ENCODE data around the gene BACH1. TPM values are rescaled to one million over a fixed set of nuclear protein-coding genes. Genes with fewer than 3 reads are reported as not detected.

The BACH1 gene
- total RNA-seq, 1 donor: 112 TPM

- TF ChIP-seq, protein P1, sequence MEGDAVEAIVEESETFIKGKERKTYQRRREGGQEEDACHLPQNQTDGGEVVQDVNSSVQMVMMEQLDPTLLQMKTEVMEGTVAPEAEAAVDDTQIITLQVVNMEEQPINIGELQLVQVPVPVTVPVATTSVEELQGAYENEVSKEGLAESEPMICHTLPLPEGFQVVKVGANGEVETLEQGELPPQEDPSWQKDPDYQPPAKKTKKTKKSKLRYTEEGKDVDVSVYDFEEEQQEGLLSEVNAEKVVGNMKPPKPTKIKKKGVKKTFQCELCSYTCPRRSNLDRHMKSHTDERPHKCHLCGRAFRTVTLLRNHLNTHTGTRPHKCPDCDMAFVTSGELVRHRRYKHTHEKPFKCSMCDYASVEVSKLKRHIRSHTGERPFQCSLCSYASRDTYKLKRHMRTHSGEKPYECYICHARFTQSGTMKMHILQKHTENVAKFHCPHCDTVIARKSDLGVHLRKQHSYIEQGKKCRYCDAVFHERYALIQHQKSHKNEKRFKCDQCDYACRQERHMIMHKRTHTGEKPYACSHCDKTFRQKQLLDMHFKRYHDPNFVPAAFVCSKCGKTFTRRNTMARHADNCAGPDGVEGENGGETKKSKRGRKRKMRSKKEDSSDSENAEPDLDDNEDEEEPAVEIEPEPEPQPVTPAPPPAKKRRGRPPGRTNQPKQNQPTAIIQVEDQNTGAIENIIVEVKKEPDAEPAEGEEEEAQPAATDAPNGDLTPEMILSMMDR (IDR thresholded peaks at IDR 0.05; ENCODE audit: insufficient read depth, low read depth, low read length): no peak
- DNase-seq (ENCODE audit: low read depth): no peak
- H3K4me3 ChIP-seq (ENCODE audit: low read depth, low read length): no peak overlapping the region
These were observed 86.1 kb downstream of the BACH1 start for GRCh38 chr21:29384683-29385359.

- no peak overlapping the region for H3K4me3 ChIP-seq (ENCODE audit: low read depth, low read length)
- no peak for DNase-seq (ENCODE audit: low read depth)
- TF ChIP-seq, protein P1 (IDR thresholded peaks at IDR 0.05; ENCODE audit: insufficient read depth, low read depth, low read length): no peak
These were observed 87.3 kb downstream of the BACH1 start for GRCh38 chr21:29385934-29386520.

DNA sequence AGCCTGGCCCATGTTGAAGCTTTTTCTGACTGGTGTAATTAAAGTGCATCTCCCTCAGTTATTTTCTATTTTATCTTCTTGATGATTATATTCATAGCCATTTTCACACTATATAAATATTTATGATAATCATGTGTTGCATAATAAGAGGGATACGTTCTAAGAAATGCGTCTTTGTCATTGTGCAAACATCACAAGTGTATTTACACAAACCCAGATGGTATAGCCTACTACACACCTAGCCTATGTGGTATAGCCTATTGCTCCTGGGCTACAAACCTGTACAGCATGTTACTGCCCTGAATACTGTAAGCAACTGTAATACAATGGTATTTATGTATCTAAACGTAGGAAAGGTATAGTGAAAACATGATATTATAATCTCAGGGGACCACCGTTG, 88.1 kb downstream of the BACH1 start:
- H3K4me3 ChIP-seq (ENCODE audit: low read depth, low read length): no peak overlapping the region
- TF ChIP-seq, protein P1 (IDR thresholded peaks at IDR 0.05; ENCODE audit: insufficient read depth, low read depth, low read length): no peak

DNA sequence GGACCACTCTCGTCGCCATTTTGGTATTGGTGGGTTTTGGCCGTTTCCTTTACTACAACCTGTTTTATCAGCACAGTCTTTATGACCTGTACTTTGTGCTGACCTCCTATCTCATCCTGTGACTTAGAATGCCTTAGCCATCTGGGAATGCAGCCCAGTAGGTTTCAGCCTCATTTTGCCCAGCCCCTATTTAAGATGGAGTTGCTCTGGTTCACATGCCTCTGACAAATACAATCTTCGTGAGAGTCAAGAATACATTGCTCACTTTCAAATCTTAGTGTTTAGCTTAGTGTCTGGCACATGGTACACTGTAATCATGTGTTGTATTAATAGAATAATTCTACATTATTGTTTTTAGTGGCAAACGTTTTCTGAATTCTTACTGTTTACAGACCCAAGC, 88.9 kb downstream of the BACH1 start:
- H3K4me3 ChIP-seq (ENCODE audit: low read depth, low read length): no peak overlapping the region
- no peak for DNase-seq (ENCODE audit: low read depth)
- TF ChIP-seq, protein P1 (IDR thresholded peaks at IDR 0.05; ENCODE audit: insufficient read depth, low read depth, low read length): no peak

More for the DNA sequence above, 88.1 kb downstream of the BACH1 start:
- DNase-seq (ENCODE audit: low read depth): no peak

- TF ChIP-seq, protein P1 (IDR thresholded peaks at IDR 0.05; ENCODE audit: insufficient read depth, low read depth, low read length): no peak
- DNase-seq (ENCODE audit: low read depth): no peak
- no peak overlapping the region for H3K4me3 ChIP-seq (ENCODE audit: low read depth, low read length)
These were observed 90.4 kb downstream of the BACH1 start for GRCh38 chr21:29389136-29389535.

GRCh38 chr21:29390778-29391177, 92.1 kb downstream of the BACH1 start:
- TF ChIP-seq, protein P1 (IDR thresholded peaks at IDR 0.05; ENCODE audit: insufficient read depth, low read depth, low read length): no peak
- no peak overlapping the region for H3K4me3 ChIP-seq (ENCODE audit: low read depth, low read length)
- peak; percentile 55 for DNase-seq (ENCODE audit: low read depth)

Measured in fibroblast of villous mesenchyme (primary cell).